ENCODE measurements around the gene C9orf57.
"Not testable (repeated sequence)": the region's sequence is repeated elsewhere in the genome, so short reads cannot be mapped to it uniquely, and the experiment has no call there.

The C9orf57 gene, protein sequence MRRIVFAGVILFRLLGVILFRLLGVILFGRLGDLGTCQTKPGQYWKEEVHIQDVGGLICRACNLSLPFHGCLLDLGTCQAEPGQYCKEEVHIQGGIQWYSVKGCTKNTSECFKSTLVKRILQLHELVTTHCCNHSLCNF

DNA sequence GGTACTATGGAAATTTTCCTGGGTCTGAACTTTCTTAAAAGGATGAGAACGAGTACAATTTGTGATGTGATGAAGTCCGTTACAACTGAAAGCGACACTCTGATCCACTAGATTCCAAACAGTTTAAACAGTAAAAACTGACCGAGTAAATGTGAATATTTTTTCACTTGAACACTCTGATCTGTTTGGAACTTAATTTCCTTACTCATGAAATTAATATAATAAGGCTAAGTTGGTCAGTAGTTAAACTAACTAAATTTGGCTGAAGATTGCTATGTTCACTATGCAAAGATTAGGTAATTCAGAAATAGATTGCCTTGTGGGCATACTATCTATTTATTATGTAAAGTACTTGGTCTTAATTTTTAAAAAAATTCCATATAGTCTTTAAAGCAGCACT, at the start of gene C9orf57:
C9orf57 (minus strand) TSS at position 101 of the 400 bp plus-strand sequence. CDS start 1,282 bp downstream, outside the sequence.
- DNase-seq (ENCODE audit: low spot score) = no peak

DNA sequence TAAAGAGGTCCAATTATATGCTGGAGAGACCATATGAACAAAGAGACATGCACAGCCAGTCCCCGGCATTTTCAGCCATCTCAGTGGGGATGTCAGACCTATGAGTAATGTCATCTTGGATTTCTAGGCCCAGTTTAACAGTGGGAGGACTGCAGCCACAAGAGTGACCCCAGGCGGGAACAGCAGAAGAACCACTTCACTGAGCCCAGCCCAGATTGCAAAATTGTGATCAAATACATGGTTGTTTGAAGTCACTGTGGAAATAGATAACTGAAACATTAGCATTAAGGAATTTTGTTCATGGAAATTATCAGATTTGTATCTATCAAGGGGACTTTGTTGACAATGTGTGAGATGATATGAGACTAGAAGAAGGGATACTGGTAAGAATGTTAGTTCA, 42.1 kb upstream of the C9orf57 start:
- no peak for DNase-seq (ENCODE audit: low spot score)

DNA sequence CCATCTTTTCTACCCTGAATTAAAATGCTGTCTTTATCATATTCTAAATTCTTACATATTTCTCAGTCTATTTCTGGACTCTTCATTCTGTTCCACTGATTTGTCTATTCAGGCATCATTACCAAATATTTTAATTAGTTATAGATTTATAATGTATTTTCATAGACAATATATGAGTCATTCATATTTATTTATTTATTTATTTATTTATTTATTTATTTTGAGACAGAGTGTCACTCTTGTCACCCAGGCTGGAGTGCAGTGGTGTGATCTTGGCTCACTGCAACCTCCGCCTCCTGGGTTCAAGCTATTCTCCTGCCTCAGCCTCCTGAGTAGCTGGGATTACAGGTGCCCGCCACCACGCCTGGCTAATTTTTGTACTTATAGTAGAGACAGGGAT, 35.1 kb upstream of the C9orf57 start:
- DNase-seq (ENCODE audit: low spot score) = not testable (repeated sequence)

DNA sequence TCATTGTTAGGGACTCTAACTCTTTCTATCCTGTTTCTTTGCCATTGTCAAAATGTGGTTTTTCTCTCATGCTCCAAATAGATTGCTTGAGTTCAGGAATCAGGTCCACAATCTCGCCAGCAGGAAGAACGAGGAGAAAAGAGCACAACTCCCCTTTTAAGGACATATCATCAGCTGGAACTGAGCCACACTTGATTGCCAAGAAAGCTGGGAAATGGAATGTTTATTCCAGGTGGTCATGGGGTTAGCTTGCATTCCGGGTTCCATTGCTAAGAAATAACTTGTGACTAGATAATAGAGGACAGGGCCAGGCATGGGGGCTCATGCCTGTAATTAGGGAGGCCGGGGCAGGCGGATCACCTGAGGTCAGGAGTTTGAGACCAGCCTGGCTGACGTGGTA, 32.4 kb upstream of the C9orf57 start:
- no peak for DNase-seq (ENCODE audit: low spot score)

DNA sequence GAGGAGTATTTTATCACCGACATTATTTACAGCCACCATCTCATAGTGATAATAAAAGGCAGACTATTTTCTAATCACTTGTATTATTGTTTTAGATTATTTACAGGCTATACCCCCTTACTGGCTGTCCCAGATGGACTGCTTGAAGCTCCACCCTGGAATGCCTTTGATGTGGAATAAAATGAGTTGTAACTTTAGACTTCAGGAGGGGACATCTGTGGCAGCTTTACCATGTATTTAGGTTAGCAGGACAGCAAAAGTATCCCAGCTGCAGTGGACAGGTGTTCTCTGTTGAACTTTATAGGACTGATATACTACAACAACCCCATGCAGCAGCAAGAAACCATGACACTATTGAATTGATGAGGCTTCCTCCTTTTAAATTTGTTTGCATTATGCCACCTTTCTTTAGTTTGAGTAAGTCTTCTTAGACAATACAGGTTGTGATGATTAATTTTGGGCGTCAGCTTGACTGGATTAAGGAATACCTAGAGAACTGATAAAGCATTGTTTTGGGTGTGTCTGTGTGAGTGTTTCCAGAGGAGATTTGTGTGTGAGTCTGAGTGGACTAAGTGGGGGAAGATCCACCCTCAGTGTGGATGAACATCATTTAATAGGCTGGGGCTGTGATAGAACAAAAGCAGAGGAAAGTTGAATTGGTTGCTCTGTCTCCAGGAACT, 29.2 kb upstream of the C9orf57 start:
- no peak for DNase-seq (ENCODE audit: low spot score)

DNA sequence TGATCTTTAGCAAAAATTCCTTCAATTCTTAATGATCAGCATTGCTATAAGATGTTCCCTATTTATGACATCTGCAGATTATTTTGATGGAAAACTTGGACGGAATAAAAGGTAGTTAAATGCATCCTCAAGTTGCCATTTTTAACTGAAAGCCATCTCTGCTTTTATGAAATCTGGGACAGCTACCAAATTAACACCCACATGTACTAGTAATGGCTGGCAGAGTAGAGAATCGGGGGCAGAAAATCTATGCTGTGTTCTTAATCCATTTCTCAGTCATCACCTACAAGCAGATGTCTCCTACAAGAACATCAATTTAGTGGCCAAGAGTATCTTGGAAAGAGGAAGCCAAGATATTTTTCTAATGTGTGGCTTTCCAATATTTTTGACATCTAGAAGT, 22.1 kb upstream of the C9orf57 start:
- no peak for DNase-seq (ENCODE audit: low spot score)

DNA sequence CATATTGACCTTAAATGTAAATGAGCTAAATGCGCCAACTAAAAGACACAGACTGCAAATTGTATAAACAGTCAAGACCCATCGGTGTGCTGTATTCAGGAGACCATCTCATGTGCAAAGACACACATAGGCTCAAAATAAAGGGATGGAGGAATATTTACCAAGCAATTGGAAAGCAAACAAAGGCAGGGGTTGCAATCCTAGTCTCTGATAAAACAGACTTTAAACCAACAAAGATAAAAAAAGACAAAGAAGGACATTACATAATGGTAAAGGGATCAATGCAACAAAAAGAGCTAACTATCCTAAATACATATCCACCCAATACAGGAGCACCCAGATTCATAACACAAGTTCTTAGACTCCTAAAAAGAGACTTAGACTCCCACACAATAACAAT, 14.3 kb upstream of the C9orf57 start:
- DNase-seq (ENCODE audit: low spot score) = not testable (repeated sequence)

DNA sequence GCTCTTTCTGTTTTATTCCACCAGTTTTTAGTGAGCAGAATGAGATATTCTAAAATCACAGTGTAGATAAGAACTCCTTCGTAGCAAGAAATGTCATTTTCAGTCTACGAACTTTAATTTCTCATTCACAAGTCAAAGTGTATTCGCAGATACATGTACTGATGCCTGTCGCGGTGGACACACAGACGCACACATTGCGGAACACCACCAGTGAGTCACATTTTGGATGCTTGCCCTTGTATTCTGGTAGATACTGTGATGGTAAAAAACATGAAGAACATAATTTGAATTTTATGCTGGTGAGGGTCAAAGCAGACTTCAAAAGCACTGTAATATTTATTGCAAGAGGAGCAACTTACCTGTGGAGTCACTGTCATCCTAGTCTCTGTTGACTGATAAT, 4.7 kb upstream of the C9orf57 start:
- DNase-seq (ENCODE audit: low spot score) = no peak

DNA sequence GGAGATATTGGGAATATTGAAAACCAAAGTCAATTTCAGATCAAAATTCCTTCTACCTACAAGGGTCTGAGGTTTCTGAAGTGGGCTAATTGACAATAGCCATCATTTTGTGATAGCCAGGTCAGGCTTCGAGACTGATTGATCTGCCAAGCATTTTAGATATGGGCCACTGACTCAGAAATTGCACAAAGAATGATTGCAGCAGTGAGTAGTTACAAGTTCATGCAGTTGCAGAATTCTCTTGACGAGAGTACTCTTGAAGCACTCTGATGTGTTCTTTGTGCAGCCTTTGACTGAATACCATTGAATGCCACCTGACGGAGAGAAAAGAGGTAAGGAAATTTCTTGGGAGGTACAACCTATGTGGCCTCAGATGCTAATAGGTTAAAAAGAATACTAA, 8.3 kb downstream of the C9orf57 start:
- no peak for DNase-seq (ENCODE audit: low spot score)

DNA sequence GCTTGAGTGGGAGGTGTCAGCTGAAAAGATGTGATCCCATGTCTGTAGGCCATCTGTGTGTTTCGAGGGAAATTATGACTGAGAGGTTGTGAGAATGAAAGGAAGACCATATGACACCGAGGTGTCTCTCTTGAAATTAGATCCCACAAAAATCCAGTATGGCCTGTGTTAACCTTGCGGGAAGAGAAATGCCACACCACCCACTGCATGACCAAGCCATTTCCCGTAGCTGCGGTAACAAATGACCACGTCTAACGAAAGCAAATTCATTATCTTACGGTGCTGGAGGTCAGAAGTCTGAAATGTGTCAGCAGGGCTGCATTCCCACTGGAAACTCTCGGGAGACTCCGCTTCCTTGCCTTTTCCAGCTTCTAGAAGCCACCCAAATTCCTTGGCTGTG, 11.6 kb downstream of the C9orf57 start:
- DNase-seq (ENCODE audit: low spot score) = no peak

DNA sequence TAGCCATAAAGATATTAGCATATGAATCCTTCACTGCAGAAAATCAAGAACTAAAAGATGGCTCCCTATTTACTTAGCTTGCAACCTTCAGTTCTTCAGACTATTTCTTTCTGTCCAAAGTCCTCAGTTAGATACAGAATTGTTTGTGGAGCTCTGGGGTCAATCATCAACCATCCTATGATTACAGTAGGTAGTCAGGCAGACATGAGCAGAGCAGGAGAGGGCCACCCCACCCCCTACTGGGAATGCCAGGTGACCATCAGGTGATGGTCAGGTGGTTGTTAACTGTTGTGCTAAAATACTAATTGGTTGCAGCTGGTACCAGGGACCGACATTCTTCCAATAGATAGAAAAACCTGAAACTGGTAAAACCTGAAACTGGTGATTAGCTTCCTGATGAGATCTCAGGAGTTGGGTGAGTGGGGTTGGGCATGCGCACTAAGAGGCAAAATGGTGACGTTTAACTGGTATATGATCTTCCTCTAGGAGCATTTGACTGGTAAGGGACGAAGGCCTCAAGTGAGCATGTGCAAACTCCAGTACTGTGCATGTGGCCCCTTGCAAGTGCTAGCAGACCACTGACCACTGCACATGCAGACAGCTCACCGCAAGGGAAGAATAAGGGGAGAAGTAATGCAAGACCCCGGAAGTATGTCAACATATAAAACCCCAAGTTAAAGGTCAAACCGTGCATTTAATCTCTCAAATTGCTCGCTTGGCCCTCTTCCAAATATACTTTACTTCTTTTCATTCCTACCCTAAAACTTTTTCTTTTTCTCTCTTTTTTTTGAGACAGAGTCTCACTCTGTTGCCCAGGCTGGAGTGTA, 13.6 kb downstream of the C9orf57 start:
- no peak for DNase-seq (ENCODE audit: low spot score)

DNA sequence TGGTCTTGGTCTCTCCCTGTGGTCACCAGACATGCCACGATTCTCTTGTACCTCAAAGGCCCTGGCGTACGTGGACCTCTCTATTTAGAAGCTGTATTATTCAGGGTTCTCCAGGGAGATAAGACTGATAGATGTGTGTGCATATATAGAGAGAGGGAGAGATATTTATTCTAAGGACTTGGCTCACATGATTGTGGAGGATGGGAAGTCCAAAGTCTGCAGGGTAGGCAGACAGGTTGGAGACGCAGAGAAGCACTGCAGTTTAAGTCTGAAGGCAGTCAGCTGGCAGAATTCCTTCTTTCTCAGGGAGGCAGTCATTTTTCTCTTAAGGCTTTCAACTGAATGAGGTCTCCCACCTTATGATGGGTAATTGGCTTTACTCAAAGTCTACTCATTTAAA, 16.3 kb downstream of the C9orf57 start:
- DNase-seq (ENCODE audit: low spot score) = no peak

DNA sequence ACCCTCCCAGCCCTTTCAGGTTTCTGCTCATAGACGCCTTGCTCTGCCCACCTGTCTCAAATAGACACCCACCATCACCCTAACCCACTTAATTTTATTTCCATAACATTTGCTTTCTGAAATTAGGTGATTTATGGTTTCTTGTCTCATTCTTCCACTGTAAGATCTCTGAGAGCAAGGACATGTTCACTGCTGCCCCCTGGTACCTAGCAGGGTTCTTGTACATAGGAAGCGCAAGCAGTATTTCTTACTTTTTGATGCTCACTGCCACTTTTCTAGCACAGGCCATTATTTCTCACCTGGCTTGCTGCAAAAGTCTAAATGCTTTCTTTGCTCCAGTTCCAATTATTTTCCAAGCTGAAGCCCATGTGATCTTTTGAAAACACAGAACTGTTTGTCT, 16.8 kb downstream of the C9orf57 start:
- DNase-seq (ENCODE audit: low spot score) = no peak

DNA sequence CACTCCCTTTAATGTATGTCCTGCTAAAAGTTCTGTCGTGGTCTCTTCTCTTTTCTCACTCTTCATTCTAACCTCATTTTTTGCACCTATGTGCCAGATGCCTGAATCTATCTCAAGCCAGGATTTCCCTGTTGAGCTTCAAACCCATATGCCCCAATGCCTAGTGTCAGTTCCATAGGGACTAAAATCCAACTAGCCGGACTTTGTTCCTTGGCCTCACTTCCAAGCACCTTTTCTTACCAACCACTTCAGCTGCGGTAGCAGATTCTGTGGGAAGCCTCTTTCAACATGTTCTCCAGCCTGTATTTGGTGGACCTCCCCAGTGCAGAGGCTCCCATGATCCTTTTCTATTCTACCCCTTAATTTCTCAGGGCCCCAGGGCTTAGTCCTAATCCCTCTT, 17.5 kb downstream of the C9orf57 start:
- DNase-seq (ENCODE audit: low spot score) = no peak

DNA sequence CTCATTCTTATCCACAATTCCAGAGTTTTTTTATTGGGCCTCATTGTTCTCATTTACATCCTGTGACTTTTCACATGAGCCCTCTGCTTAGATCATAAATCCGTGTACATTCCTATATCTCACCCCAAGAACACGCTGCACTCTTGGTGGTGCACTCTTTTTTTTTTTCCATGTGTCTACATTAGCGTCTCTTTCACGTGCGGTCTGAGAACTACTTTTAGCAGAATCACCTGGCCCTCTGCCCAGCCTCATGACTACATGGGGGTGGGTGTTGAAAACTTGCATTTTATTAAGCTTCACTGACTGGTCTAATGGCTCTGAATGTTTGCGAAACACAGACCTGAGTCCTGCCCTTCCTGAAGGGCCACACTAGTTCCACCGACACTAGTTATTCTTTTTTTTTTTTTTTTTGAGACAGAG, 18.6 kb downstream of the C9orf57 start:
- DNase-seq (ENCODE audit: low spot score) = no peak

DNA sequence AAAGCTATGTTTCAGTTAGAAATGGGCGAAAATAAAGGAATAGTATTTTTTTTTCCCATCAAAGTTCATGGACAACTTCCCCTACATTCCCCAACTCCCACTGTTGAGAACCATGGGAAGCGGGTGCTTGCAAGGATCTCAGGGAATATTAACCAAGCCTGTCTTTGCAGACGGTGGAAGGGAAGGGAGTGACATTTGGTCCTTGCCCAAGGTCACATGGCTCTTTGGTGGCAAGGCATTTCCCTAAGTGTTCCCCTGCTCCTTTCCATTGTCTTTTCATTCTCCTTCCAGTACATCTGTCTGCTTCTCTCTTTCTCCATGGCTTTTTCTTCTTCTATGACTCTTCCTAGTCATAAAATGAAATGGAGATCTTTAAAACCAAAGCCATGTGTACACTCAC, 19.0 kb downstream of the C9orf57 start:
- DNase-seq (ENCODE audit: low spot score) = no peak

DNA sequence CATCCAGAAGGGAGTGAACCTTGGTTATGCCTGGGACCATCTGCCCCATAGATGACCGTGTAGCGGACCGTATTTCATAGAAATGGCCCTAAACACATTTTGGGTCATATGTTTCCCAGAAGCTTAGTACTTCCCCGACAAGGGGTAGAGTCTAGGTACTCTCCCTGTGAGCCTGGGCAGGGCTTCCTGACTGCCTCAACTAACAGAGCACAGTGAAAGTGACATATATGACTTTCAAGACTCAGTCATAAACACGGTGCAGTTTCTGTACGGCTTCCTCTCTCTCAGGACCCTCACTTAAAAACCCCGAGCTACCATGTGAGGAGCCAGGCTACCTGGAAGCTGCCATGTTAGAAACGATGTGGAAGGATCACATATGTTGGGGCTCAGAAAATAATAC, 20.9 kb downstream of the C9orf57 start:
- DNase-seq (ENCODE audit: low spot score) = no peak

DNA sequence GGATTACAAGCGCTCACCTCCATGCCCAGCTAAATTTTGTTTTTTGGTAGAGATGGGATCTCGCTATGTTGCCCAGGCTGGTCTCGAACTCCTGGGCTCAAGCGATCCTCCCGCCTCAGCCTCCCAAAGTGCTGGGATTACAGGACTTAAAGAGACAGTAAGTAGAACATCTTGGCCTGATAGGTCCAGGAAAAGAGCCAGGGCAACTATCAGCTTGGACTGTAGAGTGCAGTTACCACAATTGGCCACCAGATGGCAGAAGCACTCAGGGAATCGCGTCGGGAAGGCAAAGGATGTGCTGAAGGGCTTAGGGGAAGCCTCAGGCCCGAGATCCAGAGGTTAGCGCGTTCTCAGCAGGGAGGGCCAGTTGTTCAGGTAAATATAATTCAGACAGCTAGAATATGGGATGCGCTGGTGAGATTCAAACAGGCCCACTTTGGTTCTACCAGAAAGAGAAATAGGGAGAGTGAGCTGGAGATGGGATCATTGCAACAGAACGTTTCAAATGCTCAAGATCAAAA, 21.5 kb downstream of the C9orf57 start:
- peak; percentile 65 for DNase-seq (ENCODE audit: low spot score)

DNA sequence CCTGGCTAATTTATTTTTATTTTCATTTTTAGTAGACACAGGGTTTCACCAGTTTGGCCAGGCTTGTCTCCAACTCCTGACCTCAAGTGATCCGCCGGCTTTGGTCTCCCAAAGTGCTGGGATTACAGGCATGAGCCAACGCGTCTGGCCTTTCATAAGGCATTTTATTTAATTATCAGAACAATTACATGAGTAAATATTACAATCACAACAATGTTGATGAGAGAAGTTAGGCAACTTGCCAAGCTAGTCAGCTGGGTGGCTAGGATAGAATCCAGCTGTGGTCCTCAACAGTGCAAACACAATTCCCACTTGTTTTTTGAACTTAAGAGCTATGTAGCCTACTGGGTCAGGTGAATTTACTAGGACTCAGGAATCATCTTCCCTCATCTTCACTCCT, 22.0 kb downstream of the C9orf57 start:
- no peak for DNase-seq (ENCODE audit: low spot score)

DNA sequence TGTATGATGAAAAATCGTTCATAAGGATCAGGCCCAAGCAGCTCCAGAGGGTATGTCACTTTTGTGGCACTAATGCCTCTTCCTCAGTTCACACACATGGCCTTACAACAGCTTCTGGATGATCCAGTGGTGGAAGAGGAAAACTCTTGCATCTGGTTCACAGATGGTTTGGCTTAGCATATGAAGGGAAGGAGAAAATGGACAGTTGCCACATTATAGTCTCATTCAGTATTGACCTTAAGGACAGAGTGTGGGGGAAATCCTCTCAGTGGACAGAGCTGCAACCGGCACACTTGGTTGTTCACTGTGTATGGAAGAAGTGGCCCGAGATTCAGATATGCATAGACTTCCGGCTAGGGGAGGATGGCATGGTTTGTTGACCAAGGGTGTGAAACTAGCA, 22.8 kb downstream of the C9orf57 start:
- DNase-seq (ENCODE audit: low spot score) = no peak

DNA sequence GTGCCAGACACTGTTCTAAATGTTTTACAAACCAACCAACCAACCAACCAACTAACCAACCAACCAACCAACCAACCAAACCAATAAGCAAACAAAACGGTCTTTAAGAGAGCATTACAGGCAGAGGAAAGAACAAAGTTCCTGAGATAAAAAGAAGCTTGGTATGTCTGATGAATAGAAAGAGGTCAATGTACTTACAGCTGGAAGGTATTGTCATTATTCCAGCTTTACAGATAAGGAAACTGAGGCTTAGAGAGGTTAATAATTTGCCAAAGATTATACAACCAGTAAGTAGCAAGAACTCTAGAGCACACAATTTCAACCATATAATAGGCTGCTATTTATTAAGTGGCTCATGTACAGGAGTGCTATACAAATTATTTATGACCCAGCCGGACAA, 29.6 kb downstream of the C9orf57 start:
- DNase-seq (ENCODE audit: low spot score) = no peak

DNA sequence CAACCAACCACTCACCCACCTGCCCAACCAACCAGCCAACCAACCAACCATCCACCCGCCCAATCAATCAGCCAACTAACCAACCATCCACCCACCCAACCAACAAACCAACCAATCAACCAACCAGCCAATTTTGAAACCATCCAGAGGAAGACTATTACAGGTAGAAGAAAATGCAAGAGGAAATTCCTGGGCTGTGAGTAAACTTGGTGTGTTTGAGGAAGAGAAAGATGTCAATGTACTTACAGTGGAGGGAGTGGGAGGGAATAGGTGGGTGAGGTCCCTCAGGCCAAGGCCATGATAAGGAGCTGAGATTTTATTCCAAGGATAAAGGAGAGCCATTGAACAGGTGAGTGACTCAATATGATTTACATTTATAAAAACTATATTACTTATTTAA, 30.4 kb downstream of the C9orf57 start:
- DNase-seq (ENCODE audit: low spot score) = no peak

DNA sequence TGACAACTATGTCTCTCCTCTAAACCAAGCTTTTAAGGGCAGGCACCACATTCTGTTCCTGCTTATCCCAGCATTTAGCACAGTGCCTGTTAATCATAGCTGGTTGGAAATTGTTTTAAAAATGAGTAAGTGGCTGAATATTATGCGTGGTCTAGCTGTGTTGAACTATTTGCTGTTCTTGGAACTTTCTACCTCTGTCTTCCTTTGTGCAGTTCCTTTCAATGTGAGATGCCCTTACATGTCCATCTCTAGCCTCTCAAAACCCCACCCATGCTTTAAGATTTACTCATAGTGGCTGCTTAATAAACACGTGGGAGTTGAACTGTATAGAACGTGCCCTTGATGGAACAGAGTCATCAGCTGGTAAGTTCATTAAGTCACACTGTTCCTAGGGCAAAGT, 34.5 kb downstream of the C9orf57 start:
- no peak for DNase-seq (ENCODE audit: low spot score)

All from CD4-positive, alpha-beta T cell treated with Interleukin-15 for 4 hours (primary cell).